ENCODE data around the gene PRKN. TPM values are rescaled to one million over a fixed set of nuclear protein-coding genes. Genes with fewer than 3 reads are reported as not detected.

PRKN gene
- total RNA-seq, 1 donor from 2014 or later, result 5.1 TPM

GRCh38 chr6:161480421-161481155 is 1247.0 kb downstream of the PRKN start:
- Mint-ChIP-seq H3K4me1 (ENCODE audit: unreplicated experiment) (peaks cover 20% of the 10 kb centered on the region), H3K27ac (ENCODE audit: unreplicated experiment) (no peak overlapping the region), H3K4me3 (ENCODE audit: unreplicated experiment) (no peak overlapping the region), H3K27me3 (ENCODE audit: unreplicated experiment) (no peaks in the 10 kb centered on the region), H3K36me3 (ENCODE audit: low read depth, unreplicated experiment) (no peaks in the 10 kb centered on the region), H3K9me3 (ENCODE audit: unreplicated experiment) (no peaks in the 10 kb centered on the region)
- TF ChIP-seq CTCF (IDR thresholded peaks at IDR 0.05; ENCODE audit: unreplicated experiment), result no peak
- DNase-seq (ENCODE audit: low spot score), result no peak

GRCh38 chr6:161479376-161479775 is 1248.2 kb downstream of the PRKN start:
- TF ChIP-seq CTCF (IDR thresholded peaks at IDR 0.05; ENCODE audit: unreplicated experiment), result no peak
- Mint-ChIP-seq H3K4me3 (ENCODE audit: unreplicated experiment) (no peak overlapping the region), H3K4me1 (ENCODE audit: unreplicated experiment) (peaks cover 20% of the 10 kb centered on the region), H3K27ac (ENCODE audit: unreplicated experiment) (no peak overlapping the region), H3K9me3 (ENCODE audit: unreplicated experiment) (no peaks in the 10 kb centered on the region), H3K27me3 (ENCODE audit: unreplicated experiment) (no peaks in the 10 kb centered on the region), H3K36me3 (ENCODE audit: low read depth, unreplicated experiment) (no peaks in the 10 kb centered on the region)
- no peak for DNase-seq (ENCODE audit: low spot score)

DNA sequence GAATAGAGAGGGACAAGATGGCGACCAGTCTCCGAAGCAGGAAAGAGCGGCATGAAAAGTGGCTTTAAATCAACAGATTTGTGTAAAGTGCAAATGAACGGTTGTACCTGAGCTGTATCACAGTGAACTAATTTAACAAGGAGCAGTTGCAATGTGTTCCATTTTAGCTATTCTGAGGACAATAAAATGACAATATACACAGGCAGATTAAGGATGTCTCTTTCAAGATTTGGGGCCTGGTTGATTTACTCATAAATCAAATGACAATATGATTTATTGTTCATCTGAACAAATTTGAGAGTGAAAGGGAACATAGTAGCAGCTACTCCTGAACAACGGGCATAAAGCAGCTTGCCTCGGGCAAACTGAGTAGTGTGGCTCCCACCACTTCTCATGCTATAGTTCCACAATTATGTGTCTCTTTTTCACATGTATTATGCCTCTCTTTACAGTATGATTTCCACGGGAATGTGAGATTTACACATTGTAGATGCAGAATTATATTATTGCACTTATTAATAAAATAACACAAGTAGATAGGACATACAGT is 1249.6 kb downstream of the PRKN start:
- H3K27ac Mint-ChIP-seq (ENCODE audit: unreplicated experiment), result no peak overlapping the region
- TF ChIP-seq CTCF (IDR thresholded peaks at IDR 0.05; ENCODE audit: unreplicated experiment), result no peak
- no peaks in the 10 kb centered on the region for H3K9me3 Mint-ChIP-seq (ENCODE audit: unreplicated experiment)
- no peaks in the 10 kb centered on the region for H3K27me3 Mint-ChIP-seq (ENCODE audit: unreplicated experiment)
- no peak for DNase-seq (ENCODE audit: low spot score)
- peaks cover 20% of the 10 kb centered on the region for H3K4me1 Mint-ChIP-seq (ENCODE audit: unreplicated experiment)
- no peaks in the 10 kb centered on the region for H3K36me3 Mint-ChIP-seq (ENCODE audit: low read depth, unreplicated experiment)
- H3K4me3 Mint-ChIP-seq (ENCODE audit: unreplicated experiment), result no peak overlapping the region

- Mint-ChIP-seq H3K27ac (ENCODE audit: unreplicated experiment) (no peak overlapping the region), H3K4me3 (ENCODE audit: unreplicated experiment) (no peak overlapping the region), H3K4me1 (ENCODE audit: unreplicated experiment) (peaks cover 20% of the 10 kb centered on the region), H3K9me3 (ENCODE audit: unreplicated experiment) (no peaks in the 10 kb centered on the region), H3K27me3 (ENCODE audit: unreplicated experiment) (no peaks in the 10 kb centered on the region), H3K36me3 (ENCODE audit: low read depth, unreplicated experiment) (no peaks in the 10 kb centered on the region)
- DNase-seq (ENCODE audit: low spot score), result no peak
- no peak for TF ChIP-seq CTCF (IDR thresholded peaks at IDR 0.05; ENCODE audit: unreplicated experiment)
These were observed 1250.9 kb downstream of the PRKN start for GRCh38 chr6:161476711-161477110.

- no peak overlapping the region for H3K4me3 Mint-ChIP-seq (ENCODE audit: unreplicated experiment)
- no peak for DNase-seq (ENCODE audit: low spot score)
- peaks cover 6% of the 10 kb centered on the region for H3K36me3 Mint-ChIP-seq (ENCODE audit: low read depth, unreplicated experiment)
- peaks cover 3% of the 10 kb centered on the region for H3K4me1 Mint-ChIP-seq (ENCODE audit: unreplicated experiment)
- peak overlapping the region; percentile 5 for H3K27ac Mint-ChIP-seq (ENCODE audit: unreplicated experiment)
- no peak for TF ChIP-seq CTCF (IDR thresholded peaks at IDR 0.05; ENCODE audit: unreplicated experiment)
- peaks cover under 1% of the 10 kb centered on the region for H3K27me3 Mint-ChIP-seq (ENCODE audit: unreplicated experiment)
- H3K9me3 Mint-ChIP-seq (ENCODE audit: unreplicated experiment), result no peaks in the 10 kb centered on the region
These were observed 1262.2 kb downstream of the PRKN start for GRCh38 chr6:161465403-161465802.
